C4-2B (cell line): ENCODE data around the gene CPNE8.

Source experiments
- CTCF ChIP-seq: fragments of 450-650 bp; conservative IDR thresholded peaks from 2 replicates; pipeline ENCODE4 v1.5.1; 2017; ENCODE audit warnings: mild to moderate bottlenecking
- ZFX ChIP-seq: fragments of 450-650 bp; IDR thresholded peaks from 2 replicates; pipeline ENCODE4 v1.6.1; 2017

GRCh38 chr12:38666425-38666824, 239.0 kb downstream of the CPNE8 start:
- TF ChIP-seq ZFX: no peak
- no peak for TF ChIP-seq CTCF
